OCI-M1 (cell line): ENCODE measurements around the gene UNC5B.
A peak's percentile ranks its signal among the peaks of the same experiment; 100 is the strongest.

Experiments used
- DNase-seq: peaks from one replicate; lab custom pipeline; 2025; lab: John Stamatoyannopoulos, UW

The UNC5B gene

GRCh38 chr10:71223347-71224058, 11.1 kb downstream of the UNC5B start:
- DNase-seq, result peak; percentile 89

- DNase-seq, result no peak
These were observed 13.1 kb downstream of the UNC5B start for GRCh38 chr10:71225291-71226058.

- DNase-seq, result no peak
These were observed 16.7 kb downstream of the UNC5B start for GRCh38 chr10:71228875-71229675.

- peak; percentile 22 for DNase-seq
These were observed 17.6 kb downstream of the UNC5B start for GRCh38 chr10:71229726-71230655.

- DNase-seq, result no peak
These were observed 18.3 kb downstream of the UNC5B start for GRCh38 chr10:71230656-71231025.

- no peak for DNase-seq
These were observed 18.8 kb downstream of the UNC5B start for GRCh38 chr10:71231206-71231605.

GRCh38 chr10:71232089-71232998, 20.0 kb downstream of the UNC5B start:
- DNase-seq, result peak; percentile 36

- DNase-seq, result no peak
These were observed 21.1 kb downstream of the UNC5B start for GRCh38 chr10:71233482-71233892.

GRCh38 chr10:71234004-71234894, 21.9 kb downstream of the UNC5B start:
- peak; percentile 90 for DNase-seq

GRCh38 chr10:71234970-71235685, 22.8 kb downstream of the UNC5B start:
- DNase-seq, result peak; percentile 88

- DNase-seq, result no peak
These were observed 23.4 kb downstream of the UNC5B start for GRCh38 chr10:71235808-71236207.

- DNase-seq, result no peak
These were observed 23.9 kb downstream of the UNC5B start for GRCh38 chr10:71236286-71236685.

- DNase-seq, result no peak
These were observed 24.7 kb downstream of the UNC5B start for GRCh38 chr10:71236822-71237682.

GRCh38 chr10:71237843-71238623, 25.7 kb downstream of the UNC5B start:
- DNase-seq, result peak; percentile 65

- no peak for DNase-seq
These were observed 26.3 kb downstream of the UNC5B start for GRCh38 chr10:71238626-71239025.

- DNase-seq, result no peak
These were observed 27.0 kb downstream of the UNC5B start for GRCh38 chr10:71239131-71239915.
